Cardiac muscle cell (in vitro differentiated cells and primary cell): ENCODE results near the gene CDR2. TPM values are rescaled to one million over a fixed set of nuclear protein-coding genes. Genes with fewer than 3 reads are reported as not detected.

Source experiments
- DNase-seq, 2 donors: peaks; one replicate each; pipeline versions ENCODE4 v3.0.0 to v3.0.0-alpha.2; 2010 to 2017; ENCODE audit warnings: low read depth in 1 of 2, low spot score in 1 of 2
- H3K27ac ChIP-seq: fragments of 200-600 bp; sonication (generic); 2 replicates; pipeline ENCODE4 v1.5.1; 2016
- H3K27me3 ChIP-seq: fragments of 200-600 bp; sonication (generic); 2 replicates; pipeline ENCODE4 v1.6.0; 2016; ENCODE audit warnings: control low read depth
- H3K36me3 ChIP-seq: fragments of 200-600 bp; sonication (generic); 2 replicates; pipeline ENCODE4 v1.5.1; 2016; ENCODE audit warnings: control low read depth
- H3K4me1 ChIP-seq: fragments of 200-600 bp; sonication (generic); 2 replicates; pipeline ENCODE4 v1.8.1; 2017; ENCODE audit warnings: low read depth, mild to moderate bottlenecking, mixed run types
- H3K4me3 ChIP-seq: fragments of 200-600 bp; sonication (generic); 2 replicates; pipeline ENCODE4 v1.5.1; 2016; ENCODE audit warnings: mild to moderate bottlenecking
- H3K9me3 ChIP-seq: fragments of 200-600 bp; sonication (generic); 2 replicates; pipeline ENCODE4 v1.5.1; 2017; ENCODE audit warnings: low read depth, mild to moderate bottlenecking, control low read depth
- polyA plus RNA-seq: library from polyadenylated mRNA; unstranded; fragments of >200 nt; fragmentation: Nextera tagmentation; extraction: Ambion mirVana; gene quantifications from 2 replicates; pipeline ENCODE4 v1.2.1, GENCODE V29; 2016
- total RNA-seq: library from RNA; depleted of rRNA; stranded (reverse); fragments of >200 nt; gene quantifications from 2 replicates; pipeline ENCODE4 v1.2.3, GENCODE V29; 2016
- TF ChIP-seq, protein P1 (sequence below): IDR thresholded peaks from 2 replicates; pipeline ENCODE4 v1.5.1; 2012; ENCODE audit warnings: low read depth, mild to moderate bottlenecking, low read length

CDR2 gene
- total and polyA plus RNA-seq, 2 experiments from 2014 or later: 9.7 to 10.7 TPM

- H3K27ac ChIP-seq: no peak overlapping the region
- TF ChIP-seq, protein P1, sequence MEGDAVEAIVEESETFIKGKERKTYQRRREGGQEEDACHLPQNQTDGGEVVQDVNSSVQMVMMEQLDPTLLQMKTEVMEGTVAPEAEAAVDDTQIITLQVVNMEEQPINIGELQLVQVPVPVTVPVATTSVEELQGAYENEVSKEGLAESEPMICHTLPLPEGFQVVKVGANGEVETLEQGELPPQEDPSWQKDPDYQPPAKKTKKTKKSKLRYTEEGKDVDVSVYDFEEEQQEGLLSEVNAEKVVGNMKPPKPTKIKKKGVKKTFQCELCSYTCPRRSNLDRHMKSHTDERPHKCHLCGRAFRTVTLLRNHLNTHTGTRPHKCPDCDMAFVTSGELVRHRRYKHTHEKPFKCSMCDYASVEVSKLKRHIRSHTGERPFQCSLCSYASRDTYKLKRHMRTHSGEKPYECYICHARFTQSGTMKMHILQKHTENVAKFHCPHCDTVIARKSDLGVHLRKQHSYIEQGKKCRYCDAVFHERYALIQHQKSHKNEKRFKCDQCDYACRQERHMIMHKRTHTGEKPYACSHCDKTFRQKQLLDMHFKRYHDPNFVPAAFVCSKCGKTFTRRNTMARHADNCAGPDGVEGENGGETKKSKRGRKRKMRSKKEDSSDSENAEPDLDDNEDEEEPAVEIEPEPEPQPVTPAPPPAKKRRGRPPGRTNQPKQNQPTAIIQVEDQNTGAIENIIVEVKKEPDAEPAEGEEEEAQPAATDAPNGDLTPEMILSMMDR: no peak
- no peaks in the 10 kb centered on the region for H3K9me3 ChIP-seq
- no peak for DNase-seq
- H3K36me3 ChIP-seq: peaks cover 10% of the 10 kb centered on the region
- H3K4me1 ChIP-seq: no peaks in the 10 kb centered on the region
- H3K4me3 ChIP-seq: no peak overlapping the region
- H3K27me3 ChIP-seq: no peaks in the 10 kb centered on the region
Measured at GRCh38 chr16:22327446-22327775, 47.0 kb downstream of the CDR2 start.

GRCh38 chr16:22326771-22327445, 47.5 kb downstream of the CDR2 start:
- Histone ChIP-seq H3K9me3 (no peaks in the 10 kb centered on the region), H3K4me1 (no peaks in the 10 kb centered on the region), H3K27ac (no peak overlapping the region), H3K36me3 (peaks cover 10% of the 10 kb centered on the region), H3K27me3 (no peaks in the 10 kb centered on the region), H3K4me3 (no peak overlapping the region)
- TF ChIP-seq, protein P1: no peak
- DNase-seq: no peak

DNA sequence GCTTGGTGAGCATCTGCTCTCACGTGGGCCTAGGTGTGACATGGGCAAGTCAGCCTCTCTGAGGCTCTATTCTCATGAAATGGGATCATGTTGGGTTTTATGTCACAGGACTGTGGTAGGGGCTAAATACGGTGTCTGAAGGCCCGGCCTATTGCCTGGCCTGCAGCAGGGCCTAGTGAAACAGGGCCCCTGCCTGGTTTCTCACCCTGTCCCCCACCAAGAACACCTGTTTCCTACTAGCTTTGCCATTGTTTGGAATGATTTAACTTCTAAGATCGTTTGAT, 48.1 kb downstream of the CDR2 start:
- TF ChIP-seq, protein P1: no peak
- H3K4me1 ChIP-seq: no peaks in the 10 kb centered on the region
- peaks cover 10% of the 10 kb centered on the region for H3K36me3 ChIP-seq
- H3K27me3 ChIP-seq: no peaks in the 10 kb centered on the region
- H3K9me3 ChIP-seq: no peaks in the 10 kb centered on the region
- no peak overlapping the region for H3K4me3 ChIP-seq
- no peak overlapping the region for H3K27ac ChIP-seq
- no peak for DNase-seq

GRCh38 chr16:22325598-22326368, 48.6 kb downstream of the CDR2 start:
- H3K4me3 ChIP-seq: no peak overlapping the region
- H3K27ac ChIP-seq: no peak overlapping the region
- DNase-seq: no peak
- peaks cover 10% of the 10 kb centered on the region for H3K36me3 ChIP-seq
- TF ChIP-seq, protein P1: no peak
- H3K27me3 ChIP-seq: no peaks in the 10 kb centered on the region
- H3K9me3 ChIP-seq: no peaks in the 10 kb centered on the region
- no peaks in the 10 kb centered on the region for H3K4me1 ChIP-seq

DNA sequence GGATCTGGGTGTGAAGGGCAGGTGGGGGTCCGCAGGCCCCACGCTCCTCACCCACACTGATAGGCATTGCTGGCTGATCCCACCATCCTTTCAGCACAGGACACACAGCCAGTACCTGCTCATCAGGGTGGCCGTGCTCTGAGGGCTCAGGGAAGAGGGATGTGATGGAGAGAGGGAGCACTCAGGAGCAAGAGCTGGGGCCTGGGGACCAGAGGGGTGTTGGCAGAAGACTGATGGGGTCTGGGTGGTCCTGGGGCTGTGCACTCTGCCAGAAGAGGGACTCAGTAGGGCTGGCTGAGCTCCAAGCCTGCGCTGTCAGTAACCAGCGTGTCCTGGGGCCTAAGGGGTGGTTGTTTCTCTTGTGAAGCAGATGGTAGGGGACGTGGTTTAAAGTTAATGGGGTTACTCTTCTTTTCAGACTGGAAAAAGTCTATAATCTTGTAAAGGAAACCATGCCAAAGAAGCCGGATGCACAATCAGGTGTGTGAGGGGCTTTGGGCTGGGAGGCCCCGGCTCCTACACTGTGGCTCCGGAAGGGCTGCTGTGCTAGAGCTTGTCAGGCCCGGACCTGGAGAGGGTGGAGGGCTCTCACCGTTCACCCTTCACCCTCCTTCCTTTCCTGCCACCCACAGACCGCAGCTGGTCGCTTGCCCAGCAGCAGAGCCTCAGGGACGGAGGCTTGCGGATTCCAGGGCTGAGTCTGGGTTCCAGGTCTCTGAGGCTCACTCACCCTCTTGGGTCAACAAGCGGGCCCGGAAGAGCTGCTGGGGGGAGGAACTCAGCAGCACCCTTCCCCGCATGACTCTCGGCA, 49.4 kb downstream of the CDR2 start:
- TF ChIP-seq, protein P1: no peak
- H3K27ac ChIP-seq: no peak overlapping the region
- H3K36me3 ChIP-seq: peaks cover 10% of the 10 kb centered on the region
- DNase-seq: no peak
- H3K4me1 ChIP-seq: no peaks in the 10 kb centered on the region
- no peaks in the 10 kb centered on the region for H3K9me3 ChIP-seq
- H3K27me3 ChIP-seq: no peaks in the 10 kb centered on the region
- no peak overlapping the region for H3K4me3 ChIP-seq
